ENCODE results near the gene PPFIBP2. TPM values are rescaled to one million over a fixed set of nuclear protein-coding genes. Genes with fewer than 3 reads are reported as not detected.

PPFIBP2 gene
- total RNA-seq, 2 donors from 2014 or later, result 63.5 to 81.1 TPM

DNA sequence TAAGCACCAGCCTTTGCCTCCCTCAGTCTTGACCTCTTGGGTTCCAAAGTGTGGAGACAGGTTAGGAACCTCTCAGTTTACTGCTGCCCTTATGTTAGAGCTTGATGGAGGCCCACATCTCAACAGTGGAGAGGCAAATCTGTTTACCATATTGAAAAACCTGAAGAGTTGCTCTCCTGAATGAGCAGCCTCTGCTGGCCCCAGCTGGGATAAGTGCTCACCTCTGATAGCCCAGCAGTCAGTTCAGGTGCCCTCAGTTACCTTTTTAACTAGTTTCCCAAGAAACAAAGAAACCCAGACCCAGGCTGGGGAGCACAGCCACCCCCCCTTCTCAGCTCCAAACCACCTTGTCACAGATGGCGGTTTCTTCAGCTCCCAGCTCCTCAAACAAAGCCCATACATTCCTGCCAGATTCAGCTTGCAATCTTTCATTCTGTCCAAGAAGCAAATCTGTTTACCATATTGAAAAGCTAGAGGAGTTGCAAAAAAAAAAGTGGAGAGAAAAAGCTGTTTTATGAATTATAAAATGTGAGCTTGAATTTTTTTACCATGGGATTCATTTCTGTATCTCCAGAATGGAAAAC, 57.2 kb downstream of the PPFIBP2 start:
- intact Hi-C loops (cut with DNase I, micrococcal nuclease), result loop anchor here in 1 of 2 donors (5.0 kb wide), 1 partner anchor 116 kb away; no protein-coding TSS in a partner anchor

DNA sequence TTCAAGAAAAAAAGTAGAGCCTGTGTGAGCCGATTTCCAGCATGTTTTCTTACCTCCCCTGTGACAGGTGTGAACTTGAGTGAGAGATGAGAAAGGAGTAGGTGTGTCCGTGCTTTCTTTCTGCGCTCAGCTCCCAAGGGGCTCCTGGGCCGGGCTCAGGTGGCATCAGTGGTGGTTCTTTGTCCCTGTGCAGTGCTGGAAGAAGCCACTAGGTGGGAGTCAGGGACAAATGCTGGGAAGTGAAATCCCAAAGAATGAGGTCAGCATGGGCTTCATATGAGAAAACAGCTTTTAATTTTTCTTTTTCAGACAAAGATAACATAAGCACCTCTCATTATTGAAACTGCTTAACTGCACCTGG, 57.8 kb downstream of the PPFIBP2 start:
- DNase-seq, result peak; percentile 63 to 79
- ATAC-seq, result peak; percentile 38
- intact Hi-C loops (cut with DNase I, micrococcal nuclease), result loop anchor here in 1 of 2 donors (5.0 kb wide), 1 partner anchor 116 kb away; no protein-coding TSS in a partner anchor

More for the DNA sequence above, 57.2 kb downstream of the PPFIBP2 start:
- DNase-seq (no peak), ATAC-seq (no peak)

DNA sequence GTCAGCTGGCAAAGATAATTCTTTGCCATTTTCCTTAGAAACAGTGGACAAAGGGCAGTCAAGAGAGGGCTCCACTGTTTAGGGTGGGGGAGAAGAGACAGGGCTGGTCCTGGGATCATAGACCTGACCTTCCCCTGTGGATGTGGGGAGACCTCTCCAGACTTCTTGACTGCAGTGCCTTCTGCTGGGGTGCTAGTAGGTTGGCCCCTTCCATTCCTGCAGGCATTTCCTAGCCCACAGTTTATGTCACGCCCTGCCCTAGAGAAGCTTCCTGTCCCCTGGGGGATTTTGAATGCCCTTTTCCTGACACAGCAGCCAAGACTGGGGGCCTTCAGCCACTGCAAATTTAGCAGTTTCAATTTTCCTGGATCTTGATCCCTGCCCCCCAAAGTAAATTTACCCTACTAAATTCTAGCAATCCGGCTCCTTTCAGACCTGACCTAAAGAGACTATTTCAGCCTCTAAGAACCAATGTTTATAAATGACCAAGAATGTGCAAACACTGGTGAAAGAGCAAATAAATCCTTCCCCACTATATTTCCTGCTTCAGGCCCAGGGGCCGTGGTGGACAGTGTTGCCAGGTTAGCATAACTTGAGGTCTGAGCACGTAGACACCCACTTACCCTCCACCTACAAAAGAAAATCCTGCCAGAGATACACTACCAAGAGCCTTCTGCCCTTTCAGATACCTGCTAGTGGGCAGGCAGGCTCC, 58.4 kb downstream of the PPFIBP2 start:
- ATAC-seq, result no peak
- DNase-seq, result peak in 1 of 2 donors; percentile 30
- intact Hi-C loops (cut with DNase I, micrococcal nuclease), result loop anchor here in 1 of 2 donors (5.0 kb wide), 1 partner anchor 115 kb away; no protein-coding TSS in a partner anchor

DNA sequence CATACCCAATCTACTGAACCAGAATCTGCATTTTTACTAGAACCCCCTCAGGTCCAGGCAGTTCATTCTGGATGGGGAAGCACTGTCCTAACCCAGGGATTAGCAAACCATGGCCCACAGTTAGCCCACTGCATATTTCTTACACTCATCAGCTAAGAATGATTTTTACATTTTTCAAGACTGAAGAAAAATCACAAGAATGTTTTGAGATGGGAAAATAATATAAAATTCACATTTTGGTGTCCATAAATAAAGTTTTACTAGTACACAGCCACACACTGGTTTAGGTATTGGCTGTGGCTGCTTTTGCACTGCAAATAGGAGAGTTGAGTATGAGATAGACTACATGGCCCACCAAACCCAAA, 59.4 kb downstream of the PPFIBP2 start:
- no peak for ATAC-seq
- intact Hi-C loops (cut with DNase I, micrococcal nuclease), result loop anchor here in 1 of 2 donors (5.0 kb wide), 1 partner anchor 114 kb away; no protein-coding TSS in a partner anchor

DNA sequence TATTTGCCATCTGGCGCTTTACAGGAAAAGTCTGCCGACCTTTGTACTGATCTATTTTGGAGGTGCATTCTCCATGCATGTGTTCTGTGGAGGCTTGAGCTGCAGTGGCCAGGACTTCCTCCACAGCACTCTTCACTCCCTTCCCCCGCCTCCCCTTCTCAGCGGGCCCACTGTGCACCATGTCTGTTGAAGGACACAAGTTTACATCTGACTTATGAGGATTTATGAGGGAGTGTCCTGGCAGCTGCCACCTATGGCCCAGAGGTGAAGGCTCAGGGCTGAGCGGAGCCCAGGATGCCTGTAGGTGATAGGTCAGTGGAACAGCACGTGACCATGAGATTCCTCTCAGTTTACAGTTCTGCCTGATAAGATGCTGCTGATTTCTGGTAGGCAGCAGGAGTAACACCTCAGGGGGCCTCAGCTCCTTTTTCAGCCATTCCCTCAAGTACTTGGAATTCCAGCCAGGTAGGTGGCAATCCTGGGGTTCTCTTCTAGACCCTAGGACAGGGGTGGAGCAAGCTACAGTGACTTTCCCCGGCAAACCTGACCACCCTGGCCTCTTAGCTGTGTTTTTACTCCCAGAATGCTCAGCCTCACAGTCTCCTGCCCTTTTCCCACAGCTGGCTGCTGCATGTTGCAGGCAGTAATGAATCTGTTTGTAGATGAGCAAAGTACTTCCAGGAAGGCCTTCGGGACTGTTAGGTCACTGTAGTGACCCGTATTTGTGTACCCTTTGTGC, 59.9 kb downstream of the PPFIBP2 start:
- peak; percentile 59 for ATAC-seq
- DNase-seq, result peak; percentile 72 to 86
- intact Hi-C loops (cut with DNase I, micrococcal nuclease), result loop anchor here in 1 of 2 donors (5.0 kb wide), 1 partner anchor 114 kb away; no protein-coding TSS in a partner anchor

More for the DNA sequence above, 59.4 kb downstream of the PPFIBP2 start:
- DNase-seq, result no peak

DNA sequence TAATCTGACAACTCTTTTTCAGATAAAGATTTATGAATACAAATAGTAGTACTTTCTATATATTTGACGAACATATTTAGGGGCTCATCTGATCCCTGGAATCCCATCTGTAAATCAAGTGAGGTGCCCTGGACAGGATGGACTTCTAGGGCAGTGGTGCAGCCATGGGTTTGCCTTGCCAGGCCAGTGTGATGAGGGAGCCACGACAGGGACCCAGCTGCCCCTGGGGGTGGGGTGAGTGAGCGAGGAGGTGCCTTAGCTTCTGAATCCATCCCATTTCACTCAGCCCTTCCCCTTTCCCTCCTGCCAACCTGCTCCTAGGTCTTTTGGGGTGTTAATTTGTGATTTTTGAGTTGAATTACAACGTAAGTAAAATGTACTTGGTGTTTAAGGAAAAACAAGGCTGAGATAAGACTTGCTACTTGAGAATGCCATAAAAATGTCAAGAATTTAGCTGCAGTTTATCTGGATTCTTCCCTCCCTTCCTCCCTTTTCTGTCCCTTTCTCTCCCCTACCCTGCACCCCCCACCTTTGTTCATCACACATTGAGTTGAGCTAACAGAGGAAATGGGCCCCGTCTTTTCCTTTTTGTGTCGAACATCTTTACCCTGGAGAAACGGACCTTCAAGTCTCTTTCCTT, 60.8 kb downstream of the PPFIBP2 start:
- DNase-seq (no peak), ATAC-seq (no peak)
- intact Hi-C loops (cut with DNase I, micrococcal nuclease), result loop anchor here in 1 of 2 donors (5.0 kb wide), 1 partner anchor 113 kb away; no protein-coding TSS in a partner anchor

DNA sequence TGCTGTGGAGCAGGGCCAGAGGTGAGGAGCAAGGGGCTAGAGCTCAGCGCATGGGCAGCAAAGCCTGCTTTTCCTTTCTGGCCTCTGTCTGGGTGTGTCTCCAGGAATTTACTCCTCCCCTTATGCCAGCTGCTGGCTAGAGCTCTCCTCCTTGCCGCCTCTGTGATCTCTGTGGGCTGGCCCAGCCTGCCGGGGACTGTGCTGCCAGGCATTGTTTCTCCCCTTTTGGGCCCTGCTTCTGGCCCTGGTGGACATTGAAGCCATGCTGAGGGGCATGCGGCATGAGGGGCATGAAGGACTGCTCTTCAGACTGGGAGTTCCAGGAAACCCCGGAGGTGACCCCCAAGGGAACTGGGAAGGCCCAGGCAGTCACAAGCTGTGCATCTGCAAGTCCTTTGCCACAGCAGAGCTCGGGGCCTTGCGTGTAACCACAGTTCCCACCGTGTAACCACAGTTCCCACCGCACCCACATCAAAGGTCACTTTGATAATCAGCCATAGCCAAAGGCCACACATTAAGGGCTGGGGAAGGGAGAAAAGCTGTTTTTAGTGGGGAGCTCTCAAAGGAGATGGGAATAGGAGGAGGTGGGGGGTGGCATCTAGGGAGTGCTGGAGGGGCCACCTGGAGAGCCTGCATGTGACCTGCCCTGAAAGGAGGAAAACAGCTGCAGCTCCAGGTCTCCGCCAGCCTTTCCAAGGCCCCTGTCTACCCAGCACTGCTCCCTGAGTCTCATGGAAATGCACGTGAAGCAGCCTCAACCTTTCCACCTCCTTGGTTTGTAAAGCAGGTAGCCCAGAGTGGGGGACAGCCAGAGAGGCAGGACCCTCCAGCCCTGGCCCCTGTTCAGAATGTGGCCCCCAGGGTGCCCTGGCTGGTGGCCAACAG, 62.3 kb downstream of the PPFIBP2 start:
- peak; percentile 70 to 84 for DNase-seq
- peak; percentile 72 for ATAC-seq
- intact Hi-C loops (cut with DNase I, micrococcal nuclease), result no loop called here

DNA sequence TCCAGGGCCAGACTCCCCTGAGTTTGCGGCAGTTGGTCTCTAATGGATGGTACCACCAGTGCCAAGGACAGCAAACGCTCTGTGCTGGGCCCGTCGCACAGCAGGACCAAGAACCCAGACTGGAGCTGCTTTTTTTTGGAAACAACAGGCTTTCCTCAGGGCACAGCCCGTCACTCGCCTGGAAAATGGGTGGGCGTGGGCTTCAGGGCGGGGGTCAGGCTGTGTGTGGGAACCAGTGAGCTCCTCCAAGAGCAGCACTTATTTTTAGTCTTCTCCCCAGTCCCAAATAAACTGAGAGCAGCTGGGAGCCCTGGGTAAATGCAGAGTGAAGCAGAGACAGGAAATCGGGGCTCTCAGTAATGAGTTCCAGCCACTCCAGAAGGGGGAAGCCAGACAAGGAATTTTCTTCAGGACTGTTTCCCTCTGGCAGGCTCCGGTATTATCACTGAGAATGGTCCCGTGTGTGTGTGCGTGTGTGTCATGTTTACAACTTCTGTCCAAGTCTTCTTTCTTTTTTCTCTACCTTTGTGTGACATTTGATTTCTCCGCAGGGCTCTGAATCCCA, 63.0 kb downstream of the PPFIBP2 start:
- intact Hi-C loops (cut with DNase I, micrococcal nuclease), result no loop called here
- ATAC-seq (peak; percentile 27), DNase-seq (no peak)

DNA sequence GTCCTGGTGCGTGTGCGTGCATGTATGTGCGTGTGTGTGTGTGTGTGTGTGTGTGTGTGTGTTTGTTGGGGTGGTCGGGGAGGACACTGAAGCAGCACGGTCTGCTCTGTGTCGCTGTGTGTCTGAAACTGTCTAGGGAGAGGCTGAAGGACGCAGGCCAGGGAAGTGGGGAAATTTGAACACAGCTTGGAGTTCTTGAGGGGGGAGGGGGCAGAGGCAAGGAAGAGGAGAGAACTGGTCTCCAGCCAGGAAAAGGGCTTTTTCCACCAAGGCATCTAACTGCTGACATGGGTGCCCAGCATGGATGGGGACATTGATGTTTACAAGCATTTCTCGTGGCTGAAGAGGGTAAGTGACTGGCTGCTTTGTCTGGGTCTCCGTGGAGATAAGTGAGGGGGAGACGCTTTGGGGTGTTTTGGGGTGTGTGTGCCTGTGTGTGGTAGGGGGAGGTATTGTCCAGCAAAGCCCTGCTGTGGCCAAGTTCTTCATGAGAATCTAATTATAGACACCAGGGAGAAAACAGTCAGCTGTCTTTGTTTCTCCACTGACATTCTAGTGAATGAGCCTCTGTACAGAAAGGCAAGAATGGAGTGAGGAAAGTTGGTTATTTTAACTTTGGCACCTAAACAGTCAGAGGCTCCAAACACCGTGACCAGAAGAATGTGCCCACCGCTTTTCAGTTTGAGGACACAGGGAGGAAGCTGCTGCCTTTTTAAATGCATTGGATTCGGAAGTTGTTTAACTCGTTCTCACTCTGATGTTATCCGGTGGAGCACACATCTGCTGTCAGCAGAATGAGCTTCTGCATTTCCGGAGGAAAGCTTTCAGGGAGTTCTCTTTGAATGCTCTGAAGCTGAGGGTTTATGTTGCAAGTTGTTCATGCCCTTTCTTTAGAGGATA, 63.7 kb downstream of the PPFIBP2 start:
- intact Hi-C loops (cut with DNase I, micrococcal nuclease), result no loop called here
- peak; percentile 24 for ATAC-seq
- peak in 1 of 2 donors; percentile 59 for DNase-seq

DNA sequence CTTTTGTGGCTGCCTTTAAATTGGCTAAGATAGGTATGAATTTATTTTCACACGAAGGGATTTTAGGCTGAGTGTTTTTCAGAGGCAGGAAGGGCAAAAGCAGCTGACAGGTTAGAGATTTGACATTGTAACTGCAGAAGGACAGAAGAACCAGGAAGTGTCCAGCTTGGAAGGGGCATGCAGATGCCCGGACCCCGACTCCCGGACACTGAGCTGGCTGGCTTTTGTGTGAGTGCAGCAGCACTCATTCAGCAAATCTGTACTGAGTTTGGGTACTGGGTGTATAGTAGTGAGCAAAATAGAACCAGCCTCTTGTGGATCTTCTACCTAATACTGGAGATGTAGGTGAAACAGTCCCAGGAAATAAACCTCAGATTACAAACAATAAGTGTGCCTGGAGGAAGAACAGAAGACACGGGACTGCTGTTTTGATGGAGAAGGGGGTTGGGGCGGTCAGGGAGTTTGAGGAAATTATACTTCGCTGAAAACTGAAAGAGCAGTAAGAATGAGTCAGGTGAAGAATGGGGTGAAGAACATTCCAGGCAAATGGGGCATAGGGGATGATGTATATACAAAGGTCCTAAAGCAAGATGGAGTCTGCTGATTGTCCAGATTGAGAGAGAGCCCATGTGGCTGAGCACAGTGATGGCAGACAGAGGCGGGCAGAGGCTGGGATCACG, 64.6 kb downstream of the PPFIBP2 start:
- no peak for DNase-seq
- no peak for ATAC-seq
- intact Hi-C loops (cut with DNase I, micrococcal nuclease), result no loop called here

DNA sequence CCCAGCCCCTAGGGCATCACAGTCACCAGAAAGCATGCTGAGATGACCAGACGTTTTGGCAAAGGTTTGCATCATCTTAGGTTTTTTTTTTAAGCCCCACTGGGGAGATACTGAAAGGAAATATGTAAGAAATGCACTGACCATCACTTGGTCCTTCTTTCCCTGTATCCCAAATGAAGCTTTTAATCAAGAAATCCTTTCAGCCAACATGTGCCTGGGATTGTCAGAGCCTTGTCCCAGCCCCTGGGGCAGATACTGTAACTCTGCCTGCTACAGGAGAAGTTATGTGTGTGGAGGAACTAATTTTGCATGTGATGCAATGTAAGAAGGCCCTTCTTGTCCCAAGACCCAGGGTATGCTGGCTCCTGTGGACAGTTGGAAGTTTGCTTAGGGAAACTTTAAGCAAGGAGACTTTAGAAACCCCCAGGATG, 65.6 kb downstream of the PPFIBP2 start:
- ATAC-seq, result no peak
- intact Hi-C loops (cut with DNase I, micrococcal nuclease), result no loop called here
- DNase-seq, result no peak

DNA sequence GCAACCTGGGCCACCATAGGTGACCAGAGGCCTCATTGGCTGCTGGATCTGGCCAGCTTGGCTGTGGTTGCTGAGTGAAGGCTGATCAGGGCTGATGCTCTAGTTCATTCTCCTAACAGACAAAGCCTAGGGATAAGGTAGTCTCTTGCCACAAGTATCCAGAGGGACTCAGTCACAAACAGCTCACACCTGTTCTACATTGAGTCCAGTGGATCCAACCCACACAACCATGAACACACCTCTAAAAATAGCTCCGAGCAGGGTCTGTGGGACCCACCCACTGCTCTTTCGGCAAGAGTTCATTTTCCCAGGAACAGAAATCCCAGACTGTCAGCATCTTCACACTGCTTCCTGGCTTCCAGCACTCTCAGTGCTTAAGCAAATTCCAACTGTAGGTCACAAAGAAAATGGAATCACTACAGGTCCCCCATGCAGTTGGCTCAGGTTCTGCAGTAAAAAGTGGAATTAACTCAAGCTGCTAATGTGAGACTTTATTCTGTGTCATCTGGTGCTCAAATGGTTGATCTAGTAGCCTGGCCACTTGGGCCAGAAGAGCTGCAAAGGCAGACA, 67.3 kb downstream of the PPFIBP2 start:
- intact Hi-C loops (cut with DNase I, micrococcal nuclease), result no loop called here
- no peak for DNase-seq
- no peak for ATAC-seq

DNA sequence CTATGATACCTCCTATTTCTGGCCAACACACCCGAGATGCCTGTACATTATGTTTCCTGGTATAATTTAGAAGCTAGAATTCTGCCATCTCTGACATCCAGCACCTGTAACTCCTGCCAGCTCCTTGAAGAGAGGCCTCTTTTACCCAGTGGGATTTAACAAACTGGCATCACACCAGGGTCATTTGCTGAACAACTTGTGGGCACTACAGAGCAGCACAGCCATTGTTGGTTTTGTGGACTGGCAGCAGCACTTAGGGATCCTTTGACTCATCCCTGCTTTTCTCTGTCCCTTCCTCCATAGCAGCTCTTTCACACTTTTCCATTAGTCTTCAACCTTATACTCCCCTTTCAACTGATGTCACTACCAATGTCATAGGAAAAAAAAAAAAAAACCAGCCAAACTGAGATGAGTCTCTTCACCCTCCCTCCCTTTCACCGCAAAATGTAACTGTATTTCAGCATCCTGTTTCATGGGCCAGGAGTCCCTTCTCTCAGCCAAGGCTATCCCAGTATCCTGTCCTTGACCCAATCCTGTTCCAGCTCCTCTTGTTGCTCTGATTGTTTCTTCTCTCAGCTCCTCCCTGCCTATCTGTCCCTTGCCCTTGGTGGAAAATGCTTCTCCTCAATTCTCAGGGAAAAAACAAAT, 68.7 kb downstream of the PPFIBP2 start:
- ATAC-seq (no peak), DNase-seq (no peak)
- intact Hi-C loops (cut with DNase I, micrococcal nuclease), result no loop called here

DNA sequence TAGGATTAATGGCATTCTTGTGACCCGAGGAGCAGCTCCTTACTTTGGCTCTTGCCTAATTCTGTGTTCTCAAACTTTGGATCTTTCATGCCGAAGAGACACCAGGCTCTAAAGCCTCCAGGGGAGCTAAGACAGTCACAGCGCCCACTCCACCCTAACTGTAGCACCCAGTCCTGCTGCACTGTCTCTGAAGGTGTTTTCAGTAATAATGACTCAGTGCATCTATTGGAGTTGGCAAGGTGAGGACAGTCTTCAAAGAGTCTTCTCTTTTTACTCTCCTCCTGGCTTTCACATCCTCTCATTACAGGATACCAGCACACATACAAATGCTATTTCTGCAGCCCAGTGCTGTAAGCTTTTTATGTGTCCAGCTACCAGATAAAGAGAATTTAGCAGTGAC, 69.4 kb downstream of the PPFIBP2 start:
- intact Hi-C loops (cut with DNase I, micrococcal nuclease), result no loop called here
- DNase-seq (no peak), ATAC-seq (no peak)

DNA sequence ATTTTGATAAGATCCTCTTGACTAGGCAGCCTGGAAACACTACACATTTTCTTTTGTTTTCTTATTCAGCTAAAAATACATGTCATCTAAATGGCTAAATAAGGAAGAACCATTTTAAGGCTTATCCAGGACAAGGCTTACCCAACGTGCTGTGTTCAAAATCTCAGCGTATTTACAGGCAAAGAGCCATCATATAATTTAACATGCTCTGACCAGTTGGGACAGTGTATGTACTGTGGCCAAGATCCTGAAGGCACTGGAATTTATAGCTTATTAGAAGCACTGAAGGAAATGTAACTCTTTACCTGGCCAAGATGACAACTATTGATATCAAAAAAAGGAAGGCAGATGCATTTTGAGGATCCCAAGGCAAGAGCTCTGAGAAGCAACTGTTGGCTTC, 71.1 kb downstream of the PPFIBP2 start:
- ATAC-seq (no peak), DNase-seq (no peak)
- intact Hi-C loops (cut with DNase I, micrococcal nuclease), result no loop called here

DNA sequence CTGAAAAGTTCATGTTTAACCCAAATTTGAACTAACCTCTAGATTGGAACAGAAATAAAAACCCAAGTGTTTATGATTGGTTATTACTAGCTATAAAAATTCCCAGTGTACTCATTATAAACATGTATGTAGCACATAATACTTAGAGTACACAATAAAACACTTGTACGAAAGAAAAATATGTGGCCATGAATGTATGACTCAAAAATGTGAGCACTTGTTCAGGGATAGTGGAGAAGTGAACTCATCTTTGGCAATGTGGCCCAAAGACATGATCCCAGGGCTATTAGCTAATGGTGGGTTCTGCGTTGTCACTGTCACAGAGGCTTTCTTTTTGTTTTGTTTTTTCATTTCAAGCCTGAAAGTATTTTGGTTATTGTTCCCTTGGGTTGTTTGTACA, 72.0 kb downstream of the PPFIBP2 start:
- no peak for DNase-seq
- intact Hi-C loops (cut with DNase I, micrococcal nuclease), result no loop called here
- peak; percentile 64 for ATAC-seq

All from left colon (tissue), 2 donors.